Right lobe of liver (tissue), 6 donors: ENCODE measurements around the gene SSH2. TPM values are rescaled to one million over a fixed set of nuclear protein-coding genes. Genes with fewer than 3 reads are reported as not detected.

Experiments used
- ATAC-seq, 4 donors: fragments of 200-7000 bp; cut with Tn5 transposase; one replicate each; pipeline ENCODE4 v1.9.1; 2020; ENCODE audit warnings: mild to moderate bottlenecking in 4 of 4, moderate library complexity in 4 of 4
- DNase-seq, 3 donors: peaks; one replicate each; pipeline ENCODE4 v3.0.0-alpha.2; 2020
- H3K27ac ChIP-seq, 3 donors: fragments of 200-600 bp; one replicate each; pipeline ENCODE4 v1.8.0; 2022
- H3K27me3 ChIP-seq, 2 donors: fragments of 200-600 bp; one replicate each; pipeline ENCODE4 v1.8.0; 2022
- H3K36me3 ChIP-seq, 4 donors: fragments of 200-600 bp; sonication (generic) in 1 of 4; one replicate each; pipeline versions ENCODE4 v1.5.1 to v1.8.0; 2017 to 2022; ENCODE audit warnings: control low read depth in 1 of 4
- H3K4me1 ChIP-seq, 4 donors: fragments of 200-600 bp; sonication (generic) in 1 of 4; one replicate each; pipeline versions ENCODE4 v1.5.1 to v1.8.0; 2017 to 2022; ENCODE audit warnings: control low read depth in 1 of 4
- H3K4me3 ChIP-seq, 3 donors: fragments of 200-600 bp; one replicate each; pipeline ENCODE4 v1.8.0; 2022
- H3K9me3 ChIP-seq, 4 donors: fragments of 200-600 bp; sonication (generic) in 1 of 4; one replicate each; pipeline versions ENCODE4 v1.5.1 to v1.8.0; 2017 to 2022; ENCODE audit warnings: control low read depth in 1 of 4
- POLR2A ChIP-seq: fragments of 450-650 bp; IDR thresholded peaks from one replicate; pipeline ENCODE4 v1.6.1; 2017; ENCODE audit warnings: antibody characterized with exemption, mild to moderate bottlenecking
- WGBS: methylation state at CpG from one replicate; pipeline ENCODE4 v1.1.6; 2018; ENCODE audit warnings: low coverage, low lambda C conversion rate; ENCODE audit not compliant: insufficient coverage; ENCODE audit errors: missing lambda C conversion rate; 5-methylcytosine and 5-hydroxymethylcytosine counted together
- intact Hi-C, 2 donors: fragments of 100-400 bp; cut with DNase I; formaldehyde crosslinking; loops; one replicate each; pipeline versions ENCODE4 v1.11.2 to v1.14.1; 2022
- total RNA-seq, 6 experiments: library from RNA; depleted of rRNA in 2 of 6; stranded (reverse); fragments of >200 nt in 2 of 6; fragmentation: NEBNext Ultra II Directional in 3 of 6; extraction: Animal tissue kit (Norgen Biotek cat#: 25700) in 3 of 6; gene quantifications; one replicate each; pipeline versions ENCODE4 v1.1.0 to v1.2.4, GENCODE V29; 2016 to 2023
- TF ChIP-seq, protein P1 (sequence below), 4 donors: fragments of 200-600 bp in 3 of 4; fragments of 450-650 bp in 1 of 4; IDR thresholded peaks; one replicate each; pipeline versions ENCODE4 v1.5.1 to v1.8.0; 2016 to 2022; ENCODE audit warnings: antibody characterized with exemption in 4 of 4, mild to moderate bottlenecking in 2 of 4
- donor health status: DM: no; HTN: yes; CAD: no.
- donor health status: DM: no; HTN: no; CAD: no.
- donor health status: DM: no; HTN: no; CAD: no.
- donor health status: DM: no; HTN: yes; CAD: no.
- donor health status: DM: no; HTN: yes; CAD: no.

The SSH2 gene
- total RNA-seq, 6 experiments from 2014 or later, result 8.0 to 12.7 (median 10.5) TPM

DNA sequence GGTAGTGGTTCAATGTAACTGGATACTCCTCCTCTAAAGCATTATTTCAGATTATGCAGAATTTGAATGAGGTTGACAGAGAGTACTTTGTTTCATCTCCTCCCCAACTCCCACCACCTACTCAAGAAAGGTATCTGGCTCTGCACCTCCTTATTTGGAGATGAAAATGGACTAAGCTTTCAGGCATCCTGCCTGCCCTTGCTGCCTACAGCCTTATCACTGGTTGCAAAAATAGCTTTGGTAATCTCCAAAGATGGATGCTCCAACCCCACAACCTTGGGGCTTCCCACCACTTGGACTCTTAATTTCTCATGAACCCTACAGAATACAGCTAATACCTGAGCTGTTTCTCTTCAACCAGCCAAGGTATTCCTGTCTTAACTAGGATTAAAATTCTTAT is 262.1 kb downstream of the SSH2 start:
- Histone ChIP-seq H3K27ac (no peak overlapping the region), H3K36me3 (peaks cover 0 to 20% (median 0%) of the 10 kb centered on the region in 4 donors), H3K9me3 (no peaks in the 10 kb centered on the region), H3K27me3 (no peaks in the 10 kb centered on the region), H3K4me3 (no peak overlapping the region), H3K4me1 (peaks cover 0 to 6% (median 0%) of the 10 kb centered on the region in 4 donors)
- ATAC-seq, result no peak
- DNase-seq, result no peak
- no peak for TF ChIP-seq POLR2A
- TF ChIP-seq, protein P1, sequence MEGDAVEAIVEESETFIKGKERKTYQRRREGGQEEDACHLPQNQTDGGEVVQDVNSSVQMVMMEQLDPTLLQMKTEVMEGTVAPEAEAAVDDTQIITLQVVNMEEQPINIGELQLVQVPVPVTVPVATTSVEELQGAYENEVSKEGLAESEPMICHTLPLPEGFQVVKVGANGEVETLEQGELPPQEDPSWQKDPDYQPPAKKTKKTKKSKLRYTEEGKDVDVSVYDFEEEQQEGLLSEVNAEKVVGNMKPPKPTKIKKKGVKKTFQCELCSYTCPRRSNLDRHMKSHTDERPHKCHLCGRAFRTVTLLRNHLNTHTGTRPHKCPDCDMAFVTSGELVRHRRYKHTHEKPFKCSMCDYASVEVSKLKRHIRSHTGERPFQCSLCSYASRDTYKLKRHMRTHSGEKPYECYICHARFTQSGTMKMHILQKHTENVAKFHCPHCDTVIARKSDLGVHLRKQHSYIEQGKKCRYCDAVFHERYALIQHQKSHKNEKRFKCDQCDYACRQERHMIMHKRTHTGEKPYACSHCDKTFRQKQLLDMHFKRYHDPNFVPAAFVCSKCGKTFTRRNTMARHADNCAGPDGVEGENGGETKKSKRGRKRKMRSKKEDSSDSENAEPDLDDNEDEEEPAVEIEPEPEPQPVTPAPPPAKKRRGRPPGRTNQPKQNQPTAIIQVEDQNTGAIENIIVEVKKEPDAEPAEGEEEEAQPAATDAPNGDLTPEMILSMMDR (IDR thresholded peaks at IDR 0.05), result no peak
- intact Hi-C loops, result no loop called here

DNA sequence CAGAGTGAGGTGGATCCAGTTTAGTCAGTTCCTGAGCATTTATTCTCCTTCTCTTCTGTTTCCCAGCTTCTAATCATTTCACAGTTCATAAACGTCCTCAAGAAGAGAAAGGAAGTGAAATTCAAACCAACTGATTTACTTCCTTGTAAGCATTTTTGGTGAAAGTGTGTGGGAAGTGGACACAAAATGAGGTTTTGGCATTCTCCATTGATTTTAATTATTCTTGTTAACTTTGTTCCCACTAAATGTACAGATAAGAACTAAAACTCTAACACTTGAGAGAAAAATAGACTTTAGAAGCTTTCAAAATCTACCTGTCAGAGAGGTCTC is 264.6 kb downstream of the SSH2 start:
- no peak overlapping the region for H3K27ac ChIP-seq
- ATAC-seq (peak in 2 of 4 donors; percentile 37 to 44), DNase-seq (no peak)
- no peaks in the 10 kb centered on the region for H3K9me3 ChIP-seq
- peaks cover 0 to 8% (median 0%) of the 10 kb centered on the region in 4 donors for H3K4me1 ChIP-seq
- H3K27me3 ChIP-seq, result no peaks in the 10 kb centered on the region
- intact Hi-C loops, result no loop called here
- WGBS, result 42% methylated on average over 1 of the region's 1 CpG
- peaks cover 0 to 8% (median 0%) of the 10 kb centered on the region in 4 donors for H3K36me3 ChIP-seq
- H3K4me3 ChIP-seq, result no peak overlapping the region
- TF ChIP-seq, protein P1 (IDR thresholded peaks at IDR 0.05), result no peak
- TF ChIP-seq POLR2A, result no peak

DNA sequence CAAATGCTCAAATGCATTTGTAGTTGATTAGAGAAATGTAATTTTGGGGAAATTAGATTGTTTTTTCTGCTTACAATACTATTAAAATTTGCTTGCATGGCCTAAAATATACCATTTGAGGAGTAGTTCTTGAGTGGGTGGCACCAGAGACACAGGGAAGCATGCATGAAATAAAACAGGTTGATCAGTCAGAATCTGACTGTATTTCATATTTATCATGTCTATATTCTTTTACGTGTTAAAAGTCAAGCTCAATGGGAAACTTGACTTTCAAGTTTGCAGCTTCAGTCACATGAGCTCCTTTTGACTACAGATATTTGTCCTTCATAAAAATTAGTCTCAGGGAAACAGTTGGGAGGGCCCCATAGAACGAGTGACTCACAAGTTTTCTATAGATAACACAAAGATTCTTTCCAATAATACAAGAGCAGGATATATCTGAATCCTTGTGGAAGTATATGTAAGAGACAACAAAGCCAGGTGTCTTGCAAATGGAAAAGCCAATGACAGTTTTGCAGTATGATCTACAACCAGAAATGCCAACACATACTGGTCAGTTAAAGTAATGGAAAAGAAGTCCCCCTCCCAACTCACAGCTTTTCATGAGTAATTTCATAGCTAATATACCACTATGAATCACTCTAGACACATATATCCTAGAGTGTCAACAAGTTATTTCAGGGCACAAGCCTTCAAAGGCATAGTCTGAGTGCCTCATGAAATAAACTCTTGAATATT is 265.1 kb downstream of the SSH2 start:
- TF ChIP-seq, protein P1 (IDR thresholded peaks at IDR 0.05), result no peak
- TF ChIP-seq POLR2A, result no peak
- H3K4me3 ChIP-seq, result no peak overlapping the region
- H3K9me3 ChIP-seq, result no peaks in the 10 kb centered on the region
- DNase-seq (no peak), ATAC-seq (no peak)
- H3K36me3 ChIP-seq, result peaks cover 0 to 8% (median 0%) of the 10 kb centered on the region in 4 donors
- no peak overlapping the region for H3K27ac ChIP-seq
- intact Hi-C loops, result no loop called here
- H3K27me3 ChIP-seq, result no peaks in the 10 kb centered on the region
- 77% methylated on average over 2 of the region's 2 CpGs for WGBS
- H3K4me1 ChIP-seq, result peaks cover 0 to 8% (median 0%) of the 10 kb centered on the region in 4 donors

GRCh38 chr17:29663155-29663554 is 266.9 kb downstream of the SSH2 start:
- peaks cover 0 to 8% (median 0%) of the 10 kb centered on the region in 4 donors for H3K4me1 ChIP-seq
- no peaks in the 10 kb centered on the region for H3K9me3 ChIP-seq
- no peak overlapping the region for H3K27ac ChIP-seq
- intact Hi-C loops, result no loop called here
- TF ChIP-seq POLR2A, result no peak
- TF ChIP-seq, protein P1 (IDR thresholded peaks at IDR 0.05), result no peak
- peaks cover 0 to 8% (median 0%) of the 10 kb centered on the region in 4 donors for H3K36me3 ChIP-seq
- no peak overlapping the region for H3K4me3 ChIP-seq
- ATAC-seq, result peak in 2 of 4 donors; percentile 27 to 64
- no peaks in the 10 kb centered on the region for H3K27me3 ChIP-seq
- no peak for DNase-seq
- 33% methylated on average over 1 of the region's 1 CpG for WGBS
